Measurements from ENCODE around the gene FNBP1.

DNA sequence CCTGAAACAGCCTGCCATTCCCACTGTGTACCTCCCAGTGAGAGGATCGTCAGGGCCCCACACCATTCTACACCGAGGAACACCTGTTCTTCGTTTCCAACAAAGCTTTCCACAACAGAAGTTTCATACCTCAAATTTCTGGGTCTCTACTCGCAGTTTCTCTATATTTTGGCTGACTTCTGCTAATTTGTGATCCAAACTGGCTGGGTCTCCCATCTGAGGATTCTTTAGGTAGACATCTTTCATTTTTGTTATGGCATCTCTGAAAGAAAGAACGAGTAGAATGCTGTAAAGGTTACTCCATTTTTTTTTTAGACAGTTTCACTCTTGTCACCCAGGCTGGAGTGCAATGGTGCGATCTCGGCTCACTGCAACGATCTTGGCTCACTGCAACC, 140.3 kb downstream of the FNBP1 start:
- TF ChIP-seq BACH2 (CRISPR knock-in tag; IDR thresholded peaks at IDR 0.05; ENCODE audit: borderline replicate concordance), result no peak
- no peak for TF ChIP-seq ZNF565 (CRISPR knock-in tag; conservative IDR thresholded peaks at IDR 0.05; ENCODE audit: low read depth)
- TF ChIP-seq, protein P1, sequence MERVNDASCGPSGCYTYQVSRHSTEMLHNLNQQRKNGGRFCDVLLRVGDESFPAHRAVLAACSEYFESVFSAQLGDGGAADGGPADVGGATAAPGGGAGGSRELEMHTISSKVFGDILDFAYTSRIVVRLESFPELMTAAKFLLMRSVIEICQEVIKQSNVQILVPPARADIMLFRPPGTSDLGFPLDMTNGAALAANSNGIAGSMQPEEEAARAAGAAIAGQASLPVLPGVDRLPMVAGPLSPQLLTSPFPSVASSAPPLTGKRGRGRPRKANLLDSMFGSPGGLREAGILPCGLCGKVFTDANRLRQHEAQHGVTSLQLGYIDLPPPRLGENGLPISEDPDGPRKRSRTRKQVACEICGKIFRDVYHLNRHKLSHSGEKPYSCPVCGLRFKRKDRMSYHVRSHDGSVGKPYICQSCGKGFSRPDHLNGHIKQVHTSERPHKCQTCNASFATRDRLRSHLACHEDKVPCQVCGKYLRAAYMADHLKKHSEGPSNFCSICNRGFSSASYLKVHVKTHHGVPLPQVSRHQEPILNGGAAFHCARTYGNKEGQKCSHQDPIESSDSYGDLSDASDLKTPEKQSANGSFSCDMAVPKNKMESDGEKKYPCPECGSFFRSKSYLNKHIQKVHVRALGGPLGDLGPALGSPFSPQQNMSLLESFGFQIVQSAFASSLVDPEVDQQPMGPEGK (CRISPR knock-in tag; IDR thresholded peaks at IDR 0.05; ENCODE audit: borderline replicate concordance), result no peak
- no peak for TF ChIP-seq ZFP30 (CRISPR knock-in tag; IDR thresholded peaks at IDR 0.05)
- no peak for TF ChIP-seq ZFP3 (CRISPR knock-in tag; IDR thresholded peaks at IDR 0.05)
- TF ChIP-seq, protein P2, sequence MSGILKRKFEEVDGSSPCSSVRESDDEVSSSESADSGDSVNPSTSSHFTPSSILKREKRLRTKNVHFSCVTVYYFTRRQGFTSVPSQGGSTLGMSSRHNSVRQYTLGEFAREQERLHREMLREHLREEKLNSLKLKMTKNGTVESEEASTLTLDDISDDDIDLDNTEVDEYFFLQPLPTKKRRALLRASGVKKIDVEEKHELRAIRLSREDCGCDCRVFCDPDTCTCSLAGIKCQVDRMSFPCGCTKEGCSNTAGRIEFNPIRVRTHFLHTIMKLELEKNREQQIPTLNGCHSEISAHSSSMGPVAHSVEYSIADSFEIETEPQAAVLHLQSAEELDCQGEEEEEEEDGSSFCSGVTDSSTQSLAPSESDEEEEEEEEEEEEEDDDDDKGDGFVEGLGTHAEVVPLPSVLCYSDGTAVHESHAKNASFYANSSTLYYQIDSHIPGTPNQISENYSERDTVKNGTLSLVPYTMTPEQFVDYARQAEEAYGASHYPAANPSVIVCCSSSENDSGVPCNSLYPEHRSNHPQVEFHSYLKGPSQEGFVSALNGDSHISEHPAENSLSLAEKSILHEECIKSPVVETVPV (CRISPR knock-in tag; IDR thresholded peaks at IDR 0.05), result no peak
- no peak for TF ChIP-seq ZNF8 (CRISPR knock-in tag; IDR thresholded peaks at IDR 0.05)
- TF ChIP-seq RARB (CRISPR knock-in tag; IDR thresholded peaks at IDR 0.05), result no peak
- TF ChIP-seq SNAI2 (CRISPR knock-in tag; IDR thresholded peaks at IDR 0.05), result no peak
- TF ChIP-seq, protein P3, sequence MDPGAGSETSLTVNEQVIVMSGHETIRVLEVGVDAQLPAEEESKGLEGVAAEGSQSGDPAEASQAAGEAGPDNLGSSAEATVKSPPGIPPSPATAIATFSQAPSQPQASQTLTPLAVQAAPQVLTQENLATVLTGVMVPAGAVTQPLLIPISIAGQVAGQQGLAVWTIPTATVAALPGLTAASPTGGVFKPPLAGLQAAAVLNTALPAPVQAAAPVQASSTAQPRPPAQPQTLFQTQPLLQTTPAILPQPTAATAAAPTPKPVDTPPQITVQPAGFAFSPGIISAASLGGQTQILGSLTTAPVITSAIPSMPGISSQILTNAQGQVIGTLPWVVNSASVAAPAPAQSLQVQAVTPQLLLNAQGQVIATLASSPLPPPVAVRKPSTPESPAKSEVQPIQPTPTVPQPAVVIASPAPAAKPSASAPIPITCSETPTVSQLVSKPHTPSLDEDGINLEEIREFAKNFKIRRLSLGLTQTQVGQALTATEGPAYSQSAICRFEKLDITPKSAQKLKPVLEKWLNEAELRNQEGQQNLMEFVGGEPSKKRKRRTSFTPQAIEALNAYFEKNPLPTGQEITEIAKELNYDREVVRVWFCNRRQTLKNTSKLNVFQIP (CRISPR knock-in tag; IDR thresholded peaks at IDR 0.05; ENCODE audit: borderline replicate concordance, low read depth), result no peak
- TF ChIP-seq OSR1 (CRISPR knock-in tag; IDR thresholded peaks at IDR 0.05), result no peak
- TF ChIP-seq TCF4 (CRISPR knock-in tag; IDR thresholded peaks at IDR 0.05; ENCODE audit: borderline replicate concordance), result no peak
- TF ChIP-seq CSDC2 (CRISPR knock-in tag; IDR thresholded peaks at IDR 0.05), result no peak

Data from SK-N-SH treated with all-trans-retinoic acid at 6 μM for 48 hours (cell line).